Measurements from ENCODE around the gene TXLNB. TPM values are rescaled to one million over a fixed set of nuclear protein-coding genes. Genes with fewer than 3 reads are reported as not detected.
A peak's percentile ranks its signal among the peaks of the same experiment; 100 is the strongest.

TXLNB gene
- total and polyA plus RNA-seq, 2 of the 13 experiments (the other 11 are each of a cell fraction or from before 2014, with no cell fraction given): not detected

- TF ChIP-seq BATF2 (CRISPR knock-in tag; IDR thresholded peaks at IDR 0.05) (no peak), AGO2 (optimal IDR thresholded peaks at IDR 0.05; ENCODE audit: low read depth, low read length) (no peak), ZNF605 (CRISPR knock-in tag; IDR thresholded peaks at IDR 0.05) (no peak), KMT2A (CRISPR knock-in tag; IDR thresholded peaks at IDR 0.05) (no peak), POLR2AphosphoS5 (IDR thresholded peaks at IDR 0.05; ENCODE audit: low read depth, low read length) (no peak), SALL1 (CRISPR knock-in tag; IDR thresholded peaks at IDR 0.05) (peak; percentile 86), U2AF1 (optimal IDR thresholded peaks at IDR 0.05; ENCODE audit: low read depth, low read length) (no peak), ZNF644 (CRISPR knock-in tag; IDR thresholded peaks at IDR 0.05; ENCODE audit: low read depth) (peak; percentile 98), ARID3A (IDR thresholded peaks at IDR 0.05; ENCODE audit: low read depth, low read length) (no peak), SSRP1 (CRISPR knock-in tag; IDR thresholded peaks at IDR 0.05) (no peak), SRSF1 (optimal IDR thresholded peaks at IDR 0.05; ENCODE audit: low read depth, low read length) (no peak), MED13 (CRISPR knock-in tag; IDR thresholded peaks at IDR 0.05) (no peak), PCBP2 (optimal IDR thresholded peaks at IDR 0.05; ENCODE audit: low read depth, low read length, poor library complexity, severe bottlenecking) (no peak), ZXDC (CRISPR knock-in tag; IDR thresholded peaks at IDR 0.05) (no peak), PAX8 (CRISPR knock-in tag; IDR thresholded peaks at IDR 0.05; ENCODE audit: borderline replicate concordance) (no peak), ZNF431 (CRISPR knock-in tag; IDR thresholded peaks at IDR 0.05; ENCODE audit: borderline replicate concordance, low read depth) (peak; percentile 54; the same call in 1 of the 2 replicates), ZNF670 (CRISPR knock-in tag; IDR thresholded peaks at IDR 0.05; ENCODE audit: borderline replicate concordance) (no peak), GATA4 (IDR thresholded peaks at IDR 0.05; ENCODE audit: borderline replicate concordance, low read depth) (no peak; the same call in 1 of the 2 replicates), CTCF (CRISPR knock-in tag; IDR thresholded peaks at IDR 0.05) (no peak), ZNF430 (CRISPR knock-in tag; IDR thresholded peaks at IDR 0.05) (no peak), HDAC2 (CRISPR knock-in tag; IDR thresholded peaks at IDR 0.05) (peak; percentile 58), ZFP82 (CRISPR knock-in tag; IDR thresholded peaks at IDR 0.05; ENCODE audit: borderline replicate concordance) (no peak), ATF7 (IDR thresholded peaks at IDR 0.05) (no peak), ATF7 (CRISPR knock-in tag; IDR thresholded peaks at IDR 0.05) (no peak)
Measured at GRCh38 chr6:139308936-139309603, 17.3 kb upstream of the TXLNB start (continued).

Measured in HepG2 (cell line).